ENCODE results near the gene ARHGAP9. TPM values are rescaled to one million over a fixed set of nuclear protein-coding genes. Genes with fewer than 3 reads are reported as not detected.
A peak's percentile ranks its signal among the peaks of the same experiment; 100 is the strongest.

Gene ARHGAP9
- total and polyA plus RNA-seq, 2 of the 8 experiments (the other 6 are each of a cell fraction or from before 2014, with no cell fraction given), result 3.2 to 6.0 TPM

DNA sequence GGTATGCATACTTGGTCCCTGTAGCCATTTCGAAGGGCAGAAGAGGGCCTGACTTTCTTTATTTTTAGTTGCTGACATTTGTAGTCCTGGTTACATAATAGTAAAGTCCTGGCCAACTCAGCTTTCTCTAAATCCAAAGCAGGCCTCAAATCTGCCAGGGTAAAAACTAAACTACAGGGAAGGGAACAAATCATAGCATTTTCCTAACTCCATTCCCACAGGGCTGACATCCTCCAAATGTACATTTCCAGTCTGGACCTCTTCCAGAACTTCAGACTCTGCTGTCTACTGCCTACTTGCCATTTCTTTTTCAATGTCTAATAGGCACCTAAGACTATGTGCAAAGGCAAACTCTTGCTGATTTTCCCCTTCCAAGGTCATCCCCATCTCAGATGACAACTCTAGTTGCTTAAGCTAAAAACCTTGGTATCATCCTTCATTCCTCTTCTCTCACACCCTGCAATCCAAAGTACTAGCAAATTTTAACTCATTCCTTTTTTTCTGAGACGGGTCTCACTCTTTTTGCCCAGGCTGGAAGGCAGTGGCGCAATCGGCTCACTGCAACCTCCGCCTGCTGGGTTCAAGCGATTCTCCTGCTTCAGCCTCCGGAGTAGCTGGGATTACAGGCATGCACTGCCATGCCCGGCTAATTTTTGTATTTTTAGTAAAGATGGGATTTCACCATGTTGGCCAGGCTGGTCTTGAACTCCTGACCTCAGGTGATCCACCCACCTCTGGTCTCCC lies 38.7 kb upstream of the ARHGAP9 start:
- no peaks in the 10 kb centered on the region for H3K27me3 ChIP-seq (replicated peaks in 1 of 4; ENCODE audit: control insufficient read depth in 3 of 4, extremely low read depth in 1 of 4, insufficient read depth in 3 of 4, low read length in 3 of 4)
- H3K27ac ChIP-seq (ENCODE audit: low read depth, low read length), result 0 out of 2 replicates have a peak overlapping the region, but pooled peaks have one; percentile 14
- FAIRE-seq (no peak), DNase-seq (ENCODE audit: low read depth in 1 of 2, low spot score in 2 of 2) (no peak)
- no peak overlapping the region for H2BK15ac ChIP-seq (ENCODE audit: low read length)
- H3K4me1 ChIP-seq (replicated peaks in 1 of 4; ENCODE audit: control insufficient read depth in 3 of 4, insufficient read depth in 4 of 4, low read length in 3 of 4), result peaks cover 4 to 17% (median 12%) of the 10 kb centered on the region in 4 experiments
- WGBS, 2 experiments (ENCODE audit: extremely low coverage in 1 of 2, insufficient coverage in 1 of 2, insufficient read length in 1 of 2, insufficient replicate concordance in 2 of 2, low coverage in 1 of 2, low lambda C conversion rate in 2 of 2, missing lambda C conversion rate in 1 of 2), result 90% methylated on average over 8 of the region's 8 CpGs; no CpG with 5 or more reads in 1 of the 2 experiments
- no peak overlapping the region for H2AK5ac ChIP-seq (ENCODE audit: low read depth, low read length)
- peaks cover 18% of the 10 kb centered on the region for H3K23me2 ChIP-seq (ENCODE audit: low read depth, low read length)
- peaks cover 5 to 15% of the 10 kb centered on the region in 2 experiments for H4K20me1 ChIP-seq (replicated peaks in 1 of 2; ENCODE audit: control insufficient read depth in 1 of 2, insufficient read depth in 2 of 2, low read length in 2 of 2)
- no peaks in the 10 kb centered on the region for H3K79me1 ChIP-seq (ENCODE audit: low read depth, low read length)
- H2BK120ac ChIP-seq (replicated peaks; ENCODE audit: low read depth, low read length), result no peak overlapping the region
- TF ChIP-seq CTBP2 (IDR thresholded peaks at IDR 0.05; ENCODE audit: borderline replicate concordance, insufficient read depth, insufficient read length, low read length) (no peak), CBX5 (IDR thresholded peaks at IDR 0.05; ENCODE audit: low read depth, low read length) (no peak), SAP30 (IDR thresholded peaks at IDR 0.05; ENCODE audit: insufficient read depth, insufficient replicate concordance, low read length) (no peak), NANOG (IDR thresholded peaks at IDR 0.05; ENCODE audit: insufficient read depth, low read depth, low read length, poor library complexity, severe bottlenecking) (no peak), KDM4A (IDR thresholded peaks at IDR 0.05; ENCODE audit: low read depth, low read length, severe bottlenecking) (no peak), POU5F1 (IDR thresholded peaks at IDR 0.05; ENCODE audit: low read depth, low read length) (no peak), HDAC6 (IDR thresholded peaks at IDR 0.05; ENCODE audit: low read depth, low read length) (no peak)
- TF ChIP-seq, protein P1, sequence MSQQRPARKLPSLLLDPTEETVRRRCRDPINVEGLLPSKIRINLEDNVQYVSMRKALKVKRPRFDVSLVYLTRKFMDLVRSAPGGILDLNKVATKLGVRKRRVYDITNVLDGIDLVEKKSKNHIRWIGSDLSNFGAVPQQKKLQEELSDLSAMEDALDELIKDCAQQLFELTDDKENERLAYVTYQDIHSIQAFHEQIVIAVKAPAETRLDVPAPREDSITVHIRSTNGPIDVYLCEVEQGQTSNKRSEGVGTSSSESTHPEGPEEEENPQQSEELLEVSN (IDR thresholded peaks at IDR 0.05), result no peak
- no peak overlapping the region for H2BK5ac ChIP-seq (ENCODE audit: low read depth, low read length)
- CTCF ChIA-PET (ENCODE audit: partially characterized antibody), result interaction anchor here (0.6 kb wide), 1 partner anchor 12 kb away, joined by 3 read pairs; no protein-coding TSS in a partner anchor
- POLR2A ChIA-PET (ENCODE audit: partially characterized antibody), result interaction anchor here (0.6 to 6.0 kb wide), 17 partner anchors 7 to 286 kb away, joined by 3 to 60 read pairs (median 6); partner anchors contain the start of gene DCTN2
- no peaks in the 10 kb centered on the region for H3K9me3 ChIP-seq (ENCODE audit: insufficient read depth in 2 of 2, low read depth in 1 of 2, low read length in 1 of 2)
- peaks cover 0 to 20% of the 10 kb centered on the region in 2 experiments; a peak in 2 of 4 replicates for H3K79me2 ChIP-seq (ENCODE audit: control insufficient read depth in 1 of 2, insufficient read depth in 2 of 2, low read length in 2 of 2)
- peak overlapping the region in 1 of 2 experiments; percentile 81; a peak in 1 of 4 replicates for H3K4me2 ChIP-seq (ENCODE audit: insufficient read depth in 1 of 2, low read depth in 2 of 2, low read length in 2 of 2)
- H4K8ac ChIP-seq (ENCODE audit: extremely low read depth, insufficient read depth, low read length), result no peak overlapping the region
- H3K18ac ChIP-seq (ENCODE audit: extremely low read depth, low read length), result no peak overlapping the region
- H3K14ac ChIP-seq (ENCODE audit: insufficient read length), result no peak overlapping the region
- H2BK20ac ChIP-seq (ENCODE audit: low read length), result no peak overlapping the region
- peak overlapping the region in 2 of 4 experiments; percentile 80 to 85; a peak in 3 of 8 replicates for H3K4me3 ChIP-seq (ENCODE audit: extremely low read depth in 1 of 4, insufficient read depth in 2 of 4, low read depth in 3 of 4, low read length in 4 of 4)
- H3K36me3 ChIP-seq (ENCODE audit: control insufficient read depth in 2 of 4, insufficient read depth in 4 of 4, low read length in 3 of 4), result peaks cover 32 to 55% (median 41%) of the 10 kb centered on the region in 4 experiments
- no peak overlapping the region for H3K9ac ChIP-seq (replicated peaks in 1 of 4; ENCODE audit: extremely low read depth in 1 of 4, low read depth in 3 of 4, low read length in 3 of 4)
- no peak overlapping the region for H3K56ac ChIP-seq (replicated peaks; ENCODE audit: insufficient read length, low read depth, low read length)
- no peak overlapping the region for H4K5ac ChIP-seq (ENCODE audit: insufficient read length, low read depth, low read length)
- H2BK12ac ChIP-seq (ENCODE audit: low read depth, low read length), result no peak overlapping the region
- H2AFZ ChIP-seq (ENCODE audit: low read length), result no peak overlapping the region
- no peak overlapping the region for H3K23ac ChIP-seq (ENCODE audit: insufficient read length)
- H3K4ac ChIP-seq (replicated peaks; ENCODE audit: insufficient read length, low read depth, low read length), result no peak overlapping the region
- H4K91ac ChIP-seq (replicated peaks; ENCODE audit: insufficient read length, low read length), result no peak overlapping the region

Data from H1 (cell line).